Gastrocnemius medialis (tissue), 4 donors: Measurements from ENCODE around the gene CDK11B. TPM values are rescaled to one million over a fixed set of nuclear protein-coding genes. Genes with fewer than 3 reads are reported as not detected.

Experiments
- ATAC-seq, 2 donors: fragments of 150-250 bp; one replicate each; pipeline ENCODE4 v1.9.1; 2016
- DNase-seq, 2 donors: peaks; one replicate each; pipeline ENCODE4 v3.0.0-alpha.2; 2019
- H3K27ac ChIP-seq, 4 donors: fragments of 200-600 bp; sonication (generic); 1 replicate in 1 of 4; 2 replicates in 3 of 4; pipeline ENCODE4 v1.5.1; 2016 to 2018; ENCODE audit warnings: mild to moderate bottlenecking in 2 of 4, moderate library complexity in 1 of 4
- H3K27me3 ChIP-seq, 3 donors: fragments of 200-600 bp; sonication (generic) in 2 of 3; 1 replicate in 1 of 3; 2 replicates in 2 of 3; pipeline versions ENCODE4 v1.5.1 to v1.6.0; 2016 to 2019; ENCODE audit warnings: mild to moderate bottlenecking in 1 of 3, moderate library complexity in 1 of 3
- H3K36me3 ChIP-seq, 2 donors: fragments of 200-600 bp; sonication (generic) in 1 of 2; one replicate each; pipeline ENCODE4 v1.5.1; 2017 to 2018
- H3K4me1 ChIP-seq, 2 donors: fragments of 200-600 bp; sonication (generic) in 1 of 2; one replicate each; pipeline ENCODE4 v1.5.1; 2016 to 2017; ENCODE audit warnings: mild to moderate bottlenecking in 2 of 2
- H3K4me3 ChIP-seq, 4 donors: fragments of 200-600 bp; sonication (generic) in 3 of 4; 1 replicate in 1 of 4; 2 replicates in 3 of 4; pipeline ENCODE4 v1.5.1; 2016 to 2019; ENCODE audit warnings: mild to moderate bottlenecking in 2 of 4
- H3K9me3 ChIP-seq, 3 donors: fragments of 200-600 bp; sonication (generic) in 2 of 3; 1 replicate in 1 of 3; 2 replicates in 2 of 3; pipeline ENCODE4 v1.5.1; 2016 to 2019
- CTCF ChIP-seq, 5 experiments: fragments of 450-650 bp in 3 of 5; fragments of 200-600 bp in 2 of 5; sonication (generic) in 2 of 5; IDR thresholded peaks in 4 of 5; conservative IDR thresholded peaks in 1 of 5; 1 replicate in 4 of 5; 2 replicates in 1 of 5; pipeline ENCODE4 v1.5.1; 2016 to 2019; ENCODE audit warnings: antibody characterized with exemption in 5 of 5, mild to moderate bottlenecking in 3 of 5, moderate library complexity in 3 of 5
- POLR2A ChIP-seq, 2 donors: fragments of 450-650 bp; IDR thresholded peaks; one replicate each; pipeline ENCODE4 v1.6.1; 2017; ENCODE audit warnings: antibody characterized with exemption in 2 of 2, mild to moderate bottlenecking in 2 of 2, moderate library complexity in 2 of 2
- in situ Hi-C, 4 donors: fragments of 200-750 bp; cut with MboI; loops; one replicate each; pipeline versions ENCODE4 v1.15.0 to v1.8.0; 2017; ENCODE audit warnings: low sequenced_read_pairs in 4 of 4
- intact Hi-C: fragments of 100-400 bp; cut with DNase I; formaldehyde crosslinking; loops from one replicate; pipeline ENCODE4 v1.15.1; 2023; ENCODE audit warnings: low total_unique reads
- total RNA-seq, 4 donors: library from RNA; depleted of rRNA; stranded (reverse); fragments of >200 nt; gene quantifications; one replicate each; pipeline versions ENCODE4 v1.1.0 to v1.2.3, GENCODE V29; 2016

The CDK11B gene
- total RNA-seq, 4 donors from 2014 or later: 19.5 to 49.0 (median 42.2) TPM

DNA sequence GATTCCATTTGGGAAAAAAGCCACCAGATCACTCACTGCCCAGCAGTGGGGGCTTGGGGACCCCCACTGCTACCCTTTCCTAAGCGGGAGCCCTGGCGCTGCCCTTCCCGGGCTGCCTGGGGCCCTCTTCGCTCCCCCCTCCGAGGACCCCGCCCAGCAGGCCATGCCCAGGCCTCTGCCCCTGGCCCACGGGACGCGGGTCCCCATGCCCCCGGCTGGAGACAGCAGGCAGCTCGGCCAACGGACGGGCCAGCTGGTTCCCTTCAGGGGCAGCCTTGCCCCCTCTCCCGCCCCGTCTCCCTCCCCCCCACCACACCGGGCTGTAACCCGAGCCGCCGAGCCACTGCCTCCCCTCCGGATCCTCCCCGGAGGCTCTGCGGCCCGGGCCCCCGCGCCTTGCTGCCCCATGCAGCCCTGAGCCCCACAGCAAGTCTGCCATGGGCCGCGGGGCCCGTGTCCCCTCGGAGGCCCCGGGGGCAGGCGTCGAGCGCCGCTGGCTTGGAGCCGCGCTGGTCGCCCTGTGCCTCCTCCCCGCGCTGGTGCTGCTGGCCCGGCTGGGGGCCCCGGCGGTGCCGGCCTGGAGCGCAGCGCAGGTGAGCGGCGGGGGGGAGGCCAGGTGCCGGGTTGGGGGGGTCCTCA lies 26.9 kb downstream of the CDK11B start, which contains the start of gene MMP23B:
Gene MMP23B, plus strand, starts transcription at position 392 of the 639 bp plus-strand sequence. Its CDS starts 46 bp downstream, at position 438.
- no peak for TF ChIP-seq POLR2A (IDR thresholded peaks at IDR 0.05)
- TF ChIP-seq CTCF (IDR thresholded peaks at IDR 0.05 in 4 of 5, conservative IDR thresholded peaks at IDR 0.05 in 1 of 5): no peak
- peak within 1 kb of the TSS in 3 of 4 donors; percentile 34 to 39 (median 39) for H3K27ac ChIP-seq
- DNase-seq (no peak), ATAC-seq (no peak)
- intact Hi-C loops (no loop called here), in situ Hi-C loops (no loop called here)
- peaks cover 0 to 5% of the 10 kb centered on the region in 2 donors for H3K4me1 ChIP-seq
- peaks cover 0 to 19% of the 10 kb centered on the region in 2 donors for H3K36me3 ChIP-seq
- H3K9me3 ChIP-seq: no peaks in the 10 kb centered on the region
- peaks cover 0 to 7% (median 3%) of the 10 kb centered on the region in 3 donors for H3K27me3 ChIP-seq
- H3K4me3 ChIP-seq: peak within 1 kb of the TSS; percentile 15 to 40 (median 26)

DNA sequence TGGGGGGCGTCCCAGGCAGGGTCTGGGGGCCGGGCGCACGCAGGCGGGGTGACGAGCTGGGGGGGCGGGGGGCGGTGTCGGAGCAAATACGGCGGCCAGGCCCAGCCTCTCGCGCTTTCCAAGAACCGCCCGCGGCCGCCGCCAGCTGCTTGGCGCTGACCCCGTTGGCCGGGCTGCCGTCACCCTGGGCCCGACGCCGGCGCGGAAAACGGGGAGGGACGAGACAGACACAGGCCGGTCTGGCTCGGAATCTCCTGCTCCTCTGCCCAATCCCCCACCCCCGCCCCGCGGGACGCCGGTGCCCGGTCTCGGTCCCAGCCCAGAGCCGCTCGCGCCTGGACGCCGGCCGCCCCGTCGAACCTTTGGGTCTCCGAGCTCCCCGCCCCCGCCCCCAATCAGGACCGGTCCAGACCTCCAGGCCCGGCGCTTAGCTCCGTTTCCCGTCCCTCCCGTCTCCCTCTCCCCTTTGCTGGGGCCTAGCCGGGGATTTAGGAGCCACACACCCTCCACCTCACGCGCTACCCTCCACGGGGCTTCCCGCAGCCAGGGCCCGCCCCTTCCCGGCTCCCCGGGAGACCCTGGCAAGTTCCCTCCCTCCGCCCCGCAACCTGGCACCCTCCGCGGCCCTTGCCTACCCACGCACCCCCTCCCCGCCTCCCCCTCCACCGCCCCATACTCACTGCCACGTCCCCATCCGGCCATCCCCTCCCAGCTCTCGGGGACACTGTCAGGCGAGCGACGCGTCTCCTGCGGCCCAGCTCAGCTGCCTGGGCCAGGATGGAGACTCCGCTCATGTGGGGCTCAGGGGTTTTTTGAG lies 27.6 kb downstream of the CDK11B start:
- peak; percentile 56 to 61 for ATAC-seq
- H3K4me3 ChIP-seq: peak overlapping the region; percentile 15 to 40 (median 26)
- peak overlapping the region in 3 of 4 donors; percentile 34 to 39 (median 39) for H3K27ac ChIP-seq
- TF ChIP-seq POLR2A (IDR thresholded peaks at IDR 0.05): no peak
- no peak for TF ChIP-seq CTCF (IDR thresholded peaks at IDR 0.05 in 4 of 5, conservative IDR thresholded peaks at IDR 0.05 in 1 of 5)
- peaks cover 0 to 13% of the 10 kb centered on the region in 2 donors for H3K36me3 ChIP-seq
- DNase-seq: peak in 1 of 2 donors; percentile 60
- H3K9me3 ChIP-seq: no peaks in the 10 kb centered on the region
- intact Hi-C loops (no loop called here), in situ Hi-C loops (no loop called here)
- peaks cover 0 to 5% of the 10 kb centered on the region in 2 donors for H3K4me1 ChIP-seq
- peaks cover 0 to 7% (median 3%) of the 10 kb centered on the region in 3 donors for H3K27me3 ChIP-seq

GRCh38 chr1:1630191-1630964 lies 28.4 kb downstream of the CDK11B start:
- peak overlapping the region; percentile 15 to 40 (median 26) for H3K4me3 ChIP-seq
- H3K27ac ChIP-seq: peak overlapping the region; percentile 22 to 39 (median 31)
- peak in 1 of 2 donors; percentile 35 for DNase-seq
- no peak for ATAC-seq
- TF ChIP-seq CTCF (IDR thresholded peaks at IDR 0.05 in 4 of 5, conservative IDR thresholded peaks at IDR 0.05 in 1 of 5): no peak
- peak in 1 of 2 donors; percentile 18 for TF ChIP-seq POLR2A (IDR thresholded peaks at IDR 0.05)
- intact Hi-C loops: no loop called here
- H3K4me1 ChIP-seq: peaks cover 0 to 5% of the 10 kb centered on the region in 2 donors
- no peaks in the 10 kb centered on the region for H3K9me3 ChIP-seq
- peaks cover 0 to 7% (median 3%) of the 10 kb centered on the region in 3 donors for H3K27me3 ChIP-seq
- in situ Hi-C loops: no loop called here
- H3K36me3 ChIP-seq: peaks cover 0 to 15% of the 10 kb centered on the region in 2 donors

GRCh38 chr1:1629430-1630190 lies 29.2 kb downstream of the CDK11B start:
- Histone ChIP-seq H3K36me3 (peaks cover 0 to 18% of the 10 kb centered on the region in 2 donors), H3K9me3 (no peaks in the 10 kb centered on the region), H3K4me1 (peaks cover 0 to 5% of the 10 kb centered on the region in 2 donors), H3K4me3 (no peak overlapping the region), H3K27ac (no peak overlapping the region), H3K27me3 (peaks cover 0 to 7% (median 3%) of the 10 kb centered on the region in 3 donors)
- no peak for ATAC-seq
- DNase-seq: no peak
- TF ChIP-seq POLR2A (IDR thresholded peaks at IDR 0.05) (no peak), CTCF (IDR thresholded peaks at IDR 0.05 in 4 of 5, conservative IDR thresholded peaks at IDR 0.05 in 1 of 5) (no peak)
- intact Hi-C loops (no loop called here), in situ Hi-C loops (no loop called here)
